Dedifferentiated amniotic fluid mesenchymal stem cell (primary cell): ENCODE results near the gene RAB43.

Source experiments
- DNase-seq: peaks from one replicate; pipeline ENCODE4 v3.0.0-alpha.2; 2016; ENCODE audit errors: extremely low spot score

The RAB43 gene

DNA sequence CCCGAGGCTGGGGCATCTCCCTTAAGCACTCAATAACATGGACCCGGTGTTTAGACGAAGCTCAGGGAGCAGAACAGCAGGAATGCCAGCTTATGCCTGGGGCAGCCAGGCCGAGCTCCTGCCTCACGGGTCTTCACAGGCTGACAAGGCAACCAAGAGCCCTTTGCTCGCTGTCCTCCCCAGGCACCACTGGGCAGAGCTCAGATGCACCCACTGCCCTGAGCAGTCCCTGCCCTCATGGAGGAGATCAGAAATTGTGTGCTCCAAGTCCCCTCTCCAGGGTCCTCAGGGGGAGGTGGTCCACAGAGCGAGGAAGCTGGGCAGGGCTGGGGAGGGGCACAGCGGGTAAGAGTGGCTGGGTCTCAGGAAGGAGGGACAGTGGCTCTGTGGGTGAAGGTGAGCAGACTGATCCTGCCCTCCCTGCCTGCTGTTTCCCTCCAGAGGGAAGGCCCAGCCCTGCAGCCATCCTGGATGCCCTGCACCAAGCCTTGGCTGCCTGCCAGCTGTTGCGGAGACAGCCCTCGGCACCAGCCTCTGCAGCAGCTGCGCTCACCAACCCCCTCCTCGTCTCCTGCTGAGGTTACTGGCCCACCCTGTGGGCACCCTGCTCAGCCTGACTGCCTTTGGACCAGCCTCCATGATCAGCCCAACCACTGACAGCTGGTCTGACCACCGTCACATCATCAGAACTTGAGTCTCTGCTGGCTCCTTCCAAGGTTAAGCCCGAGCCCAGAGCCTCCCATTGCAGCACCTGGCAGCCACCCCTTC is 82.1 kb downstream of the RAB43 start:
- no peak for DNase-seq

DNA sequence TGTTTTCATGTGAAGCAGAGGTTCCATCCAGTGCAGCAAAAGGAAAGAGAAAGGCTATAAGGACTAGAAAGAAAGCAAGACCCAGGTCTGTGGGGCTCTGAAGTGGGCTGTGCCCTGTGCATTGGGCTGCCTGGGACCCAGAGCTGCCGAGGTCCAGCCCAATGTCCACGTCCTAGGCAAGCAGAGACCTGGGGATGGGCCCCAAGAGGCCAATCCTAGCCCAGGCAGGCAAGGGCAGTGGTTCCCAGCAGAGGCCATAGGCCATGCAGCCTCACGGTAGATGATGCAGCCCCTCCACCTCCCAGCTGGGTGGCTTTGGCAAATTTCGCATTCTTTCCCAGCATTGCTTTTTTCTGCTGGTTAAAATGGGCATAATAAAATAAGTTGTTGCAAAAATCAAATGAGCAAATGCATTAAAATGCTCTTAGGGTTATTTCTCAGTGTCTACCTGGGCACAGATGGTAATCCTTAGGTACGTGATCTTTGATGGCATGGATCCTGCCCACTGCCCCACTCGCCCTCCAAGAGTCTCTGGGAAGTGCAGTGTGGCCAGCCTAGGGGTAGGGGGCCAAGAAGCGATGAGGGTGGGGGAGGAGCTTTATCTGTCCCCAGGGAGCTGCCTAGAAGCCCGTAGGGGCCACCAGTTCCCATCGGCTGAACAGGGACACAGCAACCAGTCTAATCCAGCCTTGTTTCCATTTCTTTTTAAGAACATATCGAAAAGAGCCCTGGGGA is 83.3 kb downstream of the RAB43 start:
- DNase-seq, result no peak
